ENCODE results near the gene PIGA. TPM values are rescaled to one million over a fixed set of nuclear protein-coding genes. Genes with fewer than 3 reads are reported as not detected.

Gene PIGA
- polyA plus RNA-seq, 3 donors, result 6.3 to 36.1 (median 6.4) TPM

DNA sequence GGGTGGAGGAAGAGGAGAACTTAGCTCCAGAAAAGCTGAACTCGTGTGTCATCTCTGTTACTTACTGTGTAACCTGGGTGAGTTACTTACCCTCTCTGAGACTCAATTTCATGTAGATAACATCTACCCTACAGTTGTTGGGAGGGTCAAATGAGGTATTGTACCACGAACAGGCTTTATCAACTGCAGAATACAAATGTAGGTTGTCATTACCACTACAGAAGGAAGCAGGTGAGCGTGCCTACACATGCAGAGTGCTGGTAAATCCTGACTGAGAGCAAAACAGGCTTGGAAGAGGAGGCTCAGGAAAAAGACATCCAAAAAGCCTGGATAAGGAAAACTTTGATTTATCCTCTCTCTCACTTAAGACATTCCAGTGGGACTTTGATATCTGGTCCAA, 7.2 kb downstream of the PIGA start:
- Mint-ChIP-seq H3K4me3 (no peak overlapping the region), H3K27ac (peak overlapping the region in 1 of 7 donors; percentile 69), H3K9me3 (no peaks in the 10 kb centered on the region), H3K4me1 (no peaks in the 10 kb centered on the region), H3K36me3 (peaks cover 39 to 43% of the 10 kb centered on the region in 2 donors), H3K27me3 (ENCODE audit: low read depth in 3 of 3) (peaks cover 0 to 6% (median 0%) of the 10 kb centered on the region in 3 donors)
- H3K9ac ChIP-seq (ENCODE audit: insufficient read depth, low read length, poor library complexity, severe bottlenecking), result no peak overlapping the region
- no peak overlapping the region for H2AFZ ChIP-seq (ENCODE audit: insufficient read depth, low read depth, low read length, poor library complexity, severe bottlenecking)
- H4K20me1 ChIP-seq (ENCODE audit: insufficient read depth, low read length), result no peaks in the 10 kb centered on the region
- WGBS (ENCODE audit: insufficient coverage), result no CpG with 5 or more reads among the region's 3 CpGs
- H3K9me3 ChIP-seq (replicated peaks in 1 of 2; ENCODE audit: control insufficient read depth in 1 of 2, insufficient read depth in 1 of 2, low read length in 2 of 2), result no peaks in the 10 kb centered on the region
- H3K79me2 ChIP-seq (ENCODE audit: insufficient read depth, low read length), result peaks cover 3% of the 10 kb centered on the region
- peaks cover 30 to 69% of the 10 kb centered on the region in 2 donors for H3K36me3 ChIP-seq (replicated peaks in 1 of 2; ENCODE audit: control insufficient read depth in 1 of 2, insufficient read depth in 2 of 2, low read length in 2 of 2)
- TF ChIP-seq, protein P1, sequence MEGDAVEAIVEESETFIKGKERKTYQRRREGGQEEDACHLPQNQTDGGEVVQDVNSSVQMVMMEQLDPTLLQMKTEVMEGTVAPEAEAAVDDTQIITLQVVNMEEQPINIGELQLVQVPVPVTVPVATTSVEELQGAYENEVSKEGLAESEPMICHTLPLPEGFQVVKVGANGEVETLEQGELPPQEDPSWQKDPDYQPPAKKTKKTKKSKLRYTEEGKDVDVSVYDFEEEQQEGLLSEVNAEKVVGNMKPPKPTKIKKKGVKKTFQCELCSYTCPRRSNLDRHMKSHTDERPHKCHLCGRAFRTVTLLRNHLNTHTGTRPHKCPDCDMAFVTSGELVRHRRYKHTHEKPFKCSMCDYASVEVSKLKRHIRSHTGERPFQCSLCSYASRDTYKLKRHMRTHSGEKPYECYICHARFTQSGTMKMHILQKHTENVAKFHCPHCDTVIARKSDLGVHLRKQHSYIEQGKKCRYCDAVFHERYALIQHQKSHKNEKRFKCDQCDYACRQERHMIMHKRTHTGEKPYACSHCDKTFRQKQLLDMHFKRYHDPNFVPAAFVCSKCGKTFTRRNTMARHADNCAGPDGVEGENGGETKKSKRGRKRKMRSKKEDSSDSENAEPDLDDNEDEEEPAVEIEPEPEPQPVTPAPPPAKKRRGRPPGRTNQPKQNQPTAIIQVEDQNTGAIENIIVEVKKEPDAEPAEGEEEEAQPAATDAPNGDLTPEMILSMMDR (IDR thresholded peaks at IDR 0.05), result no peak
- intact Hi-C loops (cut with micrococcal nuclease), result no loop called here
- no peaks in the 10 kb centered on the region for H3K4me1 ChIP-seq (ENCODE audit: control insufficient read depth in 1 of 2, insufficient read depth in 2 of 2, low read length in 2 of 2)
- no peak overlapping the region for H3K4me3 ChIP-seq (replicated peaks in 1 of 3; ENCODE audit: low read depth in 2 of 3, low read length in 3 of 3)
- no peak for DNase-seq
- no peak overlapping the region for H3K4me2 ChIP-seq (replicated peaks; ENCODE audit: extremely low read depth, low read length, poor library complexity, severe bottlenecking)
- H3K27ac ChIP-seq (ENCODE audit: low read depth in 1 of 2, low read length in 2 of 2), result no peak overlapping the region
- peaks cover 0 to 16% of the 10 kb centered on the region in 2 donors for H3K27me3 ChIP-seq (ENCODE audit: control insufficient read depth in 2 of 2, insufficient read depth in 2 of 2, low read length in 2 of 2)

DNA sequence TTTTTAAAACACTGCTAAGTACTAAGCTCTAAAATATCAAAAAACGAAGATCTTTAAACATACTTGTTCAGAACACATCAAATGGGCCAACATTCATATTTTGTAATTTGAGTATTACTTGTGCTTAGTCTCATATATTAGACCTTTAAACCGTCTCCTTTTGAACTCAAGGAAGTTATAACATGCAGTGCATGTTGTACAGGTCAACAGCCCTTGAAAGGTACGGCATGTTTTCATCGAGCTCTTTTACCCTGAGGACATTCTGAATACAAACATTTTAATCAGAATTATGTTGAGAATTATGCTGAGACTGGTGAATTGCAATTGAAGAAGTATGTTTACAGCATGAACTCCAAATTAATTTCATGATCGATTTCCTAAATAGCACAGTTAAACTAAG, 12.9 kb downstream of the PIGA start:
- Histone ChIP-seq H3K4me3 (replicated peaks in 1 of 3; ENCODE audit: low read depth in 2 of 3, low read length in 3 of 3) (no peak overlapping the region), H2AFZ (ENCODE audit: insufficient read depth, low read depth, low read length, poor library complexity, severe bottlenecking) (no peak overlapping the region), H3K79me2 (ENCODE audit: insufficient read depth, low read length) (no peaks in the 10 kb centered on the region), H4K20me1 (ENCODE audit: insufficient read depth, low read length) (no peaks in the 10 kb centered on the region), H3K9me3 (replicated peaks in 1 of 2; ENCODE audit: control insufficient read depth in 1 of 2, insufficient read depth in 1 of 2, low read length in 2 of 2) (no peaks in the 10 kb centered on the region), H3K27ac (ENCODE audit: low read depth in 1 of 2, low read length in 2 of 2) (no peak overlapping the region), H3K4me2 (replicated peaks; ENCODE audit: extremely low read depth, low read length, poor library complexity, severe bottlenecking) (no peak overlapping the region), H3K36me3 (replicated peaks in 1 of 2; ENCODE audit: control insufficient read depth in 1 of 2, insufficient read depth in 2 of 2, low read length in 2 of 2) (peaks cover 11 to 41% of the 10 kb centered on the region in 2 donors), H3K4me1 (ENCODE audit: control insufficient read depth in 1 of 2, insufficient read depth in 2 of 2, low read length in 2 of 2) (peaks cover 6 to 10% of the 10 kb centered on the region in 2 donors), H3K9ac (ENCODE audit: insufficient read depth, low read length, poor library complexity, severe bottlenecking) (no peak overlapping the region), H3K27me3 (ENCODE audit: control insufficient read depth in 2 of 2, insufficient read depth in 2 of 2, low read length in 2 of 2) (peaks cover 0 to 10% of the 10 kb centered on the region in 2 donors)
- no peak overlapping the region for H3K4me3 Mint-ChIP-seq
- intact Hi-C loops (cut with micrococcal nuclease), result no loop called here
- H3K36me3 Mint-ChIP-seq, result peaks cover 34% of the 10 kb centered on the region in 2 donors
- H3K27me3 Mint-ChIP-seq (ENCODE audit: low read depth in 3 of 3), result peaks cover 0 to 7% (median 0%) of the 10 kb centered on the region in 3 donors
- TF ChIP-seq, protein P1 (IDR thresholded peaks at IDR 0.05), result no peak
- DNase-seq, result no peak
- no peaks in the 10 kb centered on the region for H3K9me3 Mint-ChIP-seq
- WGBS (ENCODE audit: insufficient coverage), result no CpG with 5 or more reads among the region's 5 CpGs
- peaks cover 11% of the 10 kb centered on the region for H3K4me1 Mint-ChIP-seq
- peak overlapping the region in 3 of 7 donors; percentile 90 to 95 (median 95) for H3K27ac Mint-ChIP-seq

All from CD14-positive monocyte (primary cell).